GM18873 (cell line): ENCODE measurements around the gene TMEFF2.
A peak's percentile ranks its signal among the peaks of the same experiment; 100 is the strongest.

Experiments used
- ATAC-seq: cut with Tn5 transposase; IDR thresholded peaks from one replicate; pipeline ENCODE4 v1.9.1; 2021; ENCODE audit warnings: mild to moderate bottlenecking, moderate library complexity, moderate number of reproducible peaks; ENCODE audit not compliant: unreplicated experiment, low FRiP score

Gene TMEFF2

GRCh38 chr2:192194866-192195547 lies at the start of gene TMEFF2:
TSS of gene TMEFF2 (minus strand) at chr2:192194933. CDS start at chr2:192194524, 409 bp downstream.
- peak; percentile 49 for ATAC-seq

- ATAC-seq, result no peak
Measured at GRCh38 chr2:192243488-192243887, 48.8 kb upstream of the TMEFF2 start.

- no peak for ATAC-seq
Measured at GRCh38 chr2:192236136-192236535, 41.4 kb upstream of the TMEFF2 start.

- ATAC-seq, result no peak
Measured at GRCh38 chr2:192230889-192231453, 36.2 kb upstream of the TMEFF2 start.

GRCh38 chr2:192228685-192229084 lies 34.0 kb upstream of the TMEFF2 start:
- no peak for ATAC-seq

- ATAC-seq, result no peak
Measured at GRCh38 chr2:192218970-192219369, 24.2 kb upstream of the TMEFF2 start.

GRCh38 chr2:192218377-192218776 lies 23.6 kb upstream of the TMEFF2 start:
- ATAC-seq, result no peak

- ATAC-seq, result no peak
Measured at GRCh38 chr2:192216336-192216735, 21.6 kb upstream of the TMEFF2 start.

GRCh38 chr2:192215096-192215877 lies 20.6 kb upstream of the TMEFF2 start:
- no peak for ATAC-seq

- no peak for ATAC-seq
Measured at GRCh38 chr2:192208848-192209247, 14.1 kb upstream of the TMEFF2 start.

- ATAC-seq, result no peak
Measured at GRCh38 chr2:192206399-192206798, 11.7 kb upstream of the TMEFF2 start.

GRCh38 chr2:192203876-192204275 lies 9.1 kb upstream of the TMEFF2 start:
- ATAC-seq, result no peak

GRCh38 chr2:192202373-192202772 lies 7.6 kb upstream of the TMEFF2 start:
- ATAC-seq, result no peak

GRCh38 chr2:192201116-192201515 lies 6.4 kb upstream of the TMEFF2 start:
- ATAC-seq, result no peak

GRCh38 chr2:192197357-192197756 lies 2.6 kb upstream of the TMEFF2 start:
- ATAC-seq, result no peak

GRCh38 chr2:192196421-192197194 lies 1.9 kb upstream of the TMEFF2 start:
- no peak for ATAC-seq

- ATAC-seq, result peak; percentile 4
Measured at GRCh38 chr2:192195548-192196418, 1.1 kb upstream of the TMEFF2 start.

- ATAC-seq, result peak; percentile 19
Measured at GRCh38 chr2:192194265-192194865, 368 bp downstream of the TMEFF2 start.

GRCh38 chr2:192190474-192190873 lies 4.3 kb downstream of the TMEFF2 start:
- no peak for ATAC-seq
